PC-9 (cell line): ENCODE measurements around the gene MISP. TPM values are rescaled to one million over a fixed set of nuclear protein-coding genes. Genes with fewer than 3 reads are reported as not detected.

Experiments used
- BruUV-seq: library from RNA; stranded (reverse); fragments of 400-500 nt; replicated peaks from 2 replicates; lab custom pipeline; 2021; lab: Mats Ljungman, UMichigan
- CTCF ChIA-PET: fragments of 300-600 bp; sonication (Branson Sonifier 250); formaldehyde crosslinking; loops from one replicate; lab custom pipeline; 2022; ENCODE audit warnings: antibody characterized with exemption; lab: Charles Lee
- POLR2A ChIA-PET: fragments of 300-600 bp; sonication (Branson Sonifier 250); formaldehyde crosslinking; loops from one replicate; lab custom pipeline; 2022; ENCODE audit warnings: antibody characterized with exemption; ENCODE audit not compliant: unreplicated experiment; lab: Charles Lee
- DNase-seq, 2 experiments: peaks; one replicate each; pipeline versions ENCODE4 v3.0.0 to v3.0.0-alpha.2; 2015 to 2022; ENCODE audit warnings: mixed read lengths in 1 of 2
- H2AFZ ChIP-seq: fragments of 200-600 bp; sonication (generic); 2 replicates; pipeline ENCODE4 v1.8.1; 2017; ENCODE audit warnings: antibody characterized with exemption
- H3F3A ChIP-seq: fragments of 200-600 bp; sonication (generic); 2 replicates; pipeline ENCODE4 v1.8.1; 2017; ENCODE audit warnings: antibody characterized with exemption, mild to moderate bottlenecking, low read depth; ENCODE audit not compliant: insufficient read depth
- H3K27ac ChIP-seq: fragments of 200-600 bp; sonication (generic); 2 replicates; pipeline ENCODE4 v1.6.1; 2016; ENCODE audit warnings: mixed run types
- H3K27me3 ChIP-seq: fragments of 200-600 bp; sonication (generic); 2 replicates; pipeline ENCODE4 v1.6.1; 2016; ENCODE audit warnings: low read depth, mixed run types; ENCODE audit not compliant: insufficient read depth
- H3K36me3 ChIP-seq: fragments of 200-600 bp; sonication (generic); 2 replicates; pipeline ENCODE4 v1.6.1; 2016; ENCODE audit warnings: low read depth, mixed run types
- H3K4me1 ChIP-seq: fragments of 200-600 bp; sonication (generic); replicated peaks from 2 replicates; pipeline ENCODE4 v1.6.1; 2016; ENCODE audit warnings: mixed run types; ENCODE audit not compliant: insufficient read depth
- H3K4me2 ChIP-seq: fragments of 200-600 bp; sonication (generic); 2 replicates; pipeline ENCODE4 v1.6.1; 2017; ENCODE audit warnings: mixed run types
- H3K4me3 ChIP-seq: fragments of 200-600 bp; sonication (generic); 2 replicates; pipeline ENCODE4 v1.6.1; 2016; ENCODE audit warnings: mixed run types
- H3K79me2 ChIP-seq: fragments of 200-600 bp; sonication (generic); 2 replicates; pipeline ENCODE4 v1.6.1; 2017; ENCODE audit warnings: low read depth, mixed run types
- H3K9me2 ChIP-seq: fragments of 200-600 bp; sonication (generic); 2 replicates; pipeline ENCODE4 v1.8.1; 2017; ENCODE audit warnings: mild to moderate bottlenecking; ENCODE audit not compliant: insufficient read depth
- H3K9me3 ChIP-seq: fragments of 200-600 bp; sonication (generic); 2 replicates; pipeline ENCODE4 v1.8.1; 2016; ENCODE audit warnings: low read depth; ENCODE audit not compliant: insufficient read depth
- H4K20me1 ChIP-seq: fragments of 200-600 bp; sonication (generic); 2 replicates; pipeline ENCODE4 v1.8.1; 2017; ENCODE audit not compliant: insufficient read depth
- CTCF ChIP-seq: fragments of 200-600 bp; sonication (generic); conservative IDR thresholded peaks from 2 replicates; pipeline ENCODE4 v1.6.1; 2017; ENCODE audit warnings: mixed run types, antibody characterized with exemption, mild to moderate bottlenecking, moderate library complexity
- EZH2 ChIP-seq: fragments of 200-600 bp; sonication (generic); IDR thresholded peaks from 2 replicates; pipeline ENCODE4 v1.8.0; 2017; ENCODE audit warnings: antibody characterized with exemption, low read depth
- intact Hi-C: fragments of 100-400 bp; cut with micrococcal nuclease; formaldehyde crosslinking; loops from one replicate; pipeline ENCODE4 v1.10.0; 2022; ENCODE audit not compliant: unreplicated experiment
- total RNA-seq: library from RNA; stranded (reverse); gene quantifications from 2 replicates; pipeline ENCODE4 v1.2.3, GENCODE V29; 2021

Gene MISP
- total RNA-seq, 1 experiment from 2014 or later, result 91.6 TPM

GRCh38 chr19:709196-709964, 41.5 kb upstream of the MISP start:
- H4K20me1 ChIP-seq, result no peaks in the 10 kb centered on the region
- no TSS peak for BruUV-seq
- H3K4me2 ChIP-seq, result no peak overlapping the region; the same call in 1 of the 2 replicates
- H2AFZ ChIP-seq, result no peak overlapping the region
- no peak overlapping the region for H3K27ac ChIP-seq
- peaks cover 8% of the 10 kb centered on the region; the same call in 1 of the 2 replicates for H3K27me3 ChIP-seq
- peaks cover 28% of the 10 kb centered on the region for H3F3A ChIP-seq
- H3K4me3 ChIP-seq, result no peak overlapping the region
- intact Hi-C loops, result no loop called here
- H3K36me3 ChIP-seq, result no peaks in the 10 kb centered on the region
- H3K79me2 ChIP-seq, result no peaks in the 10 kb centered on the region
- H3K9me3 ChIP-seq, result no peaks in the 10 kb centered on the region
- ChIA-PET POLR2A (no interaction called here), CTCF (no interaction called here)
- TF ChIP-seq CTCF (no peak), EZH2 (no peak)
- H3K4me1 ChIP-seq, result no peaks in the 10 kb centered on the region
- DNase-seq, result no peak
- no peaks in the 10 kb centered on the region for H3K9me2 ChIP-seq

GRCh38 chr19:709965-710571, 40.8 kb upstream of the MISP start:
- intact Hi-C loops, result no loop called here
- no peaks in the 10 kb centered on the region for H3K79me2 ChIP-seq
- no peak overlapping the region for H3K4me2 ChIP-seq
- TF ChIP-seq CTCF (no peak), EZH2 (no peak)
- H3K27me3 ChIP-seq, result peaks cover 8% of the 10 kb centered on the region; the same call in 1 of the 2 replicates
- no peak for DNase-seq
- POLR2A ChIA-PET, result no interaction called here
- peaks cover 23% of the 10 kb centered on the region for H3F3A ChIP-seq
- no peaks in the 10 kb centered on the region for H4K20me1 ChIP-seq
- no peak overlapping the region for H3K4me3 ChIP-seq
- BruUV-seq, result no TSS peak
- H3K4me1 ChIP-seq, result no peaks in the 10 kb centered on the region
- H2AFZ ChIP-seq, result no peak overlapping the region
- no peaks in the 10 kb centered on the region for H3K9me3 ChIP-seq
- CTCF ChIA-PET, result no interaction called here
- H3K36me3 ChIP-seq, result no peaks in the 10 kb centered on the region
- no peak overlapping the region for H3K27ac ChIP-seq
- no peaks in the 10 kb centered on the region for H3K9me2 ChIP-seq

- POLR2A ChIA-PET, result interaction anchor here (0.8 kb wide), 1 partner anchor 79 kb away, joined by 6 read pairs; no protein-coding TSS in a partner anchor
- no TSS peak for BruUV-seq
- Histone ChIP-seq H3K27me3 (peaks cover 12% of the 10 kb centered on the region; the same call in 1 of the 2 replicates), H3K4me3 (no peak overlapping the region), H3K9me2 (no peaks in the 10 kb centered on the region), H3K9me3 (no peaks in the 10 kb centered on the region), H3K36me3 (no peaks in the 10 kb centered on the region), H3K27ac (no peak overlapping the region), H3F3A (peaks cover 23% of the 10 kb centered on the region), H4K20me1 (no peaks in the 10 kb centered on the region), H3K79me2 (no peaks in the 10 kb centered on the region), H3K4me1 (no peaks in the 10 kb centered on the region), H2AFZ (no peak overlapping the region), H3K4me2 (no peak overlapping the region)
- no peak for TF ChIP-seq EZH2
- TF ChIP-seq CTCF, result no peak
- intact Hi-C loops, result no loop called here
- CTCF ChIA-PET, result no interaction called here
- DNase-seq, result no peak
Observed at GRCh38 chr19:710767-711166, 40.1 kb upstream of the MISP start.
